Measurements from ENCODE around the gene PSORS1C1.

DNA sequence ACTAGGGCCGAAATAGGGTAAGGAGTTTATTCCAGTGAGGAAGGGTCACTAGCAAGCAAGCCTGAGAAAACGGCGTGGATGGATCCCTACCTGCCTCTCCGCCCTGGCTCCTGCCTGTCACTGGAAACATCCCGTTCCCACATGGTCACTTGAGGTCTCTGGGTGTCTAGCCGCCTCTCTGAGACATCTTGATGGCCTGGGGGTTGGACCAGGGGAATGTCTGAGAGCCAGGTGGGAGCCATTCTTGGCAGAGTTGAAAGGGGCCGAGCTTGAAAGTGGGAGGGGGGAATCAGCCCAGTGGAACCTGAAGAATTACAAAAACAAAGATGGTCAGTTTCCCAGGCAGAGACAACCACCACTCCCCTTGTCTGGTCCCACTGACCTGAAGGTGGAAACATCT, 42.0 kb downstream of the PSORS1C1 start:
- TF ChIP-seq POLR2A (IDR thresholded peaks at IDR 0.05) (no peak), CTCF (IDR thresholded peaks at IDR 0.05) (no peak), POLR2AphosphoS5 (IDR thresholded peaks at IDR 0.05) (no peak), EP300 (IDR thresholded peaks at IDR 0.05) (no peak)
